ENCODE results near the gene PTPN23. TPM values are rescaled to one million over a fixed set of nuclear protein-coding genes. Genes with fewer than 3 reads are reported as not detected.
"Not testable (repeated sequence)": the region's sequence is repeated elsewhere in the genome, so short reads cannot be mapped to it uniquely, and the experiment has no call there.

The PTPN23 gene
- total RNA-seq, 1 donor from 2014 or later: 53.7 TPM

GRCh38 chr3:47370020-47370419 lies 10.8 kb upstream of the PTPN23 start:
- ATAC-seq; intact Hi-C loops (cut with DNase I); DNase-seq (ENCODE audit: low spot score): not testable (repeated sequence)

DNA sequence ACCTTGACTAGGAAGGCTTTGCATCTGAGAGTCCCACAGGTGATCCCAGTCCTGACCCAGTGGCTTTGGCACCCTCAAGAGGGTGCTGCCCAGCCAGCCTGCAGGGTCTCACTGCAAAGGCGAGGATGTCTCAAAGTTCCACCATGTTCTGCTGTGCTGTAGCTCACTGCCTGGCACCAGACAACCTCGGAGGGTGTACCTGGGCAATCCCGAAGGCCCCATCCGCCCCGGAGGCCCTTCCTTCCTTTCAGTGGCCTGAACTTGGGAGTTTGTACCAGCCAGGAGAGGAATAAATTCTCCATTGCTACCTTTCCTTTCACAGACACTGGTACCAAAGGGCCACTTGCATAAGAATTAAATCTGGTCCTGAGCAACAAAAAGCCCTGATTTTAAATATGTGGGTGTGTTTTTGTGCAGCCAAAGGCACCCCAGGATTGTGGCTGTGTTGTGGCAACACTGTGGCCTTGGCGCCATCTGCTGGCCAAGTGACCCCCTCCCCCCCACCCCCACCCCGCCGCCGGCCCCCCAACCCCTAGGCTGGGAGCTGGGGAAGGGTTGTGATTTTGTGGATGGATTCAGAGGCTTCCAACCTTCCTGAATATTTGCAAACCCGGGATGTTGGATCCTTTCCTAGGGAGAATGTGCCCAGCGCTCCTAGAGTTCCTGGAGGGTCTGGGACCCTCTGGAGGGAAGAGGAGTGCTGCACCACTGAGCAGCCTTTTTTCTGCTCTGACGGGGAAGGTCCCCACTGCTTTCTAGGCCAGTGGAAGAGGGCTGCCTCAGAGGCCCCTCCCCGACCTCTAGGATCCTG lies 9.7 kb upstream of the PTPN23 start:
- peak; percentile 55 for ATAC-seq
- intact Hi-C loops (cut with DNase I): no loop called here
- DNase-seq (ENCODE audit: low spot score): no peak

DNA sequence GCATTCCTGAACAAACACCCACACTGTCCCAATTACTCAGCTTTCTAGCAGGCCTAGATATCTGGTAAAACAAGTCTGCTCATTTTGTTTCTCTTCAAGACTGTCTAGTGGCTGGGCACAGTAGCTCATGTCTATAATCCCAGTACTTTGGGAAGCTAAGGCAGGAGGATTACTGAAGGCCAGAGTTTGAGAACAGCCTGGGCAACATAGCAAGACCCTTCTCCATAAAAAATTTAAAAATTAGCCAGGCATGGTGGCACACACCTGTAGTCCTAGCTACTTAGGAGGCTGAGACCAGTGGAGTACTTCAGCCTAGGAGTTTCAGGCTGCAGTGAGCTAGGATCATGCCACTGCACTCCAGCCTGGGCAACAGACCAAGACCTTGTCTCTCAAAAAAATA lies 6.2 kb upstream of the PTPN23 start:
- DNase-seq (ENCODE audit: low spot score) (no peak), ATAC-seq (no peak)
- intact Hi-C loops (cut with DNase I): no loop called here

DNA sequence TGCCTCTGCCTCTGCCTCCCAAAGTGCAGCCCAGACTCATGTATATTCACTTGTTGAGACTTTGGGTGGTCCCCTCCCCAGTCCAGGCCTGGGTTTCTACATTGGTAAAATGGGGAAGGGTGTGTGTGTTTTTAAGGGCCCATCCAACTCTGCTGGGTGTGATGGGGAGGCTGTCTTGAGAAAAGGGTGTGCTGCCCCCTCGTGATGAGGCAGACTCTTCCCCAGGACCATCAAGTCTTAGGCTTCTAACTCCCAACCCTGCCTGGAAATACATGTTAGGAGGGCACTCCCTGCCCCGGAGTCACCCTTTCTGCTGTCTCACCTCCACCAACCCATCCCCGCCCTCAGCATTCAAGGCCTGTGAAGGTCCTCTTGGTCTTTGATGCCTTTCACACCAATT lies 4.4 kb upstream of the PTPN23 start:
- ATAC-seq (no peak), DNase-seq (ENCODE audit: low spot score) (no peak)
- intact Hi-C loops (cut with DNase I): no loop called here

DNA sequence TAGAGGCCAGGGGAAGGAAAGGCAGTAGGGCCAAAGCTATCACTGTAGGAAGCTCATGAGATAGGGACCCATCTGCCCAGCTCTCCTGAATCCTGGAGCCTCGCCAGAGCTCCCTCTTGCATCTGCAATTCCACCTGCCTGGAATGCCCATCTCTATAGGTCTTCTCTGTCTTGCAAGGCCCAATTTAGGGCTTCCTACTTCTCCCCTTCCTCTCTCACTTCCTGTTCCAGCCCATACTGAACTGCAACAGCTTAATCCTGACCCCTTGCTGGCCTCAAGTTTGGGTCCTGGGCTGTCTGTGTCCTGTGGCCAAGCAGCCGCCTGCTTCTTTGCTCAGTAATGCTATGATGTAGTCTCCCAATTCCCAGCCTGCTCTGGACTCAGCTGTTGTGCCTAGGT lies 3.6 kb upstream of the PTPN23 start:
- no peak for DNase-seq (ENCODE audit: low spot score)
- intact Hi-C loops (cut with DNase I): no loop called here
- ATAC-seq: no peak

GRCh38 chr3:47378869-47379268 lies 2.0 kb upstream of the PTPN23 start:
- ATAC-seq (no peak), DNase-seq (ENCODE audit: low spot score) (no peak)
- intact Hi-C loops (cut with DNase I): no loop called here

- DNase-seq (ENCODE audit: low spot score): no peak
- intact Hi-C loops (cut with DNase I): no loop called here
- ATAC-seq: no peak
These were observed 1.4 kb upstream of the PTPN23 start for GRCh38 chr3:47379411-47379899.

DNA sequence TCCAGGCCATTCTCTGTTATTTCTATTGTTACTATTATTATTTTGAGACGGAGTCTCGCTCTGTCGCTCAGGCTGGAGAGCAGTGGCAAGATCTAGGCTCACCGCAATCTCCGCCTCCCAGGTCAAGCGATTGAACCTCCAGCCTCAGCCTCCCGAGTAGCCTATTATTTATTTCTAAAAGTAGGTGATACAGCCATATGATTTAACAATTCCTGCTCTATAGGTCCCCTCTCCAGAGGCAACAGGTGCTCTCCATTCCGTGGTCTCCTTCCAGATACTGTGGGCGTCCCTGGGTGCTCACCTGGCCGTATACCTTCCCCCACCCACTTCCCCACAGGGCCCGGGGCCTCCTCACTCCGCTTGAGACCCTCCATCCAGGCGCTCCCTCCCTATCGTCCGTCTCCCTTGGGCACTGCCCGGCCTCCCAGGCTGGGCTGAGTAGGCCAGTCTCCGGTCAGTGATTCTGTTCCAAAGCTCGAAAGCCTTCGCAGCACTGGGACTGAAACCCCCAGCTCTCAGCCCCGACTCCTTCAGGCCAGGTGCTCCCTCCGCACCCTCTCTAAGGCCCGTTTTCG lies 708 bp upstream of the PTPN23 start:
- DNase-seq (ENCODE audit: low spot score): no peak
- ATAC-seq: no peak
- intact Hi-C loops (cut with DNase I): no loop called here

DNA sequence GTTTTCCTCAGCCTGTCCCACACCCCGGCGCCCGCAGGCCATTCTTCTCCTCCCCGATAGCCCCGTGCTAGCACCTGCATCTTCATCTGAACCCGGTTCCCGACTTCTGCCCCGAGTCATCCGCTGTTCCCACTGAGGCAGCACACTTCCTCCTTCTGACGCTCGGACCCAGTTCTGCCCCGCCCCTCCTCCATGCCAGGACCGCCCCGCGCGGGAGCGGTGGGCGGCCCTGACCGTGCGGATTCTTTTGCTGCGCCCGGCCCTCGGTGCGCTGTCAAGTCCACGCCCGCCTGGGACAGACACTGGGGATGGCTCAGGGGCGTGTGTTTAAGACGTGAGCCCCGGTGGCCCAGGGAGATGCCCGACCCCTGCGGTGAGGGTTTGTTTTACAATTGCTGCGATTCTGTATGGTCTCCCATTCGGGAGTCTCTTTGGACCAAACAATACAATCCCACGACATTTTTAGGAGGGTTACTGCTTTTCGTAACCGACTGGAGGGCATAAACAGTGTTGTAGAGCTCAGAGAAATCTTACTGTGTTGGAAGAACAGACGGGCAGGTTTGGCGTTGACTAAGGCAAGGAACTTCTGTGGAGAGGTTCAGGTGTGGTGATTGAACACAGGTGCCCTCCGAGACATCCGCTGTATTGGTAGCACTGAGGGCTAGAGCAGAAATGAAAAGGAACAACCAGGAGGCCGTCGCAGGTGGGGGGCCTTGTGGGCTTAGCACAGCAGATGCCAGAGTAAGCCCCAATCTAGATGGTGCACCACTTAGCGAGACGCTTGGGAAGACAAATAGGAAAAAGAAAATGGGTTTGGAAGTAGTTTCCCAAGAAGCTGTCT lies 716 bp downstream of the PTPN23 start:
- DNase-seq (ENCODE audit: low spot score): peak; percentile 91
- peak; percentile 89 for ATAC-seq
- intact Hi-C loops (cut with DNase I): no loop called here

DNA sequence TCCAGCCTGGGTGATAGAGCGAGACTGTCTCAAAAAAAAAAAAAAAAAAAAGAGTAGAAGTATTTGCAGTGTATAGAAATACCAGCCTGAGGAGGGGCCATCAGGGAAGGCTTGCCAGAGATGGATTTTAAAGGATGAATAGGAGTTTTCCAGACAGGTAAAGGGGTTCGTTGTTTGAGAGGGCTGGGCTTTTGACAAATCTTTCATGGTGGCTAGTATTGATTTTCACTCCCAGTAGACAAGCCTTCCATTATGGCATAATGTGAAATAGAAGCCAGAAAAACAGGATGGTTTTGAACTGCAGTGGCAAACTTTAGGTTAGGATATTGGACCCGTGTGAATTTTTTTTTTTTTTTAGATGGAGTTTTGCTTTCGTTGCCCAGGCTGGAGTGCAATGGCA lies 3.6 kb downstream of the PTPN23 start:
- no peak for ATAC-seq
- DNase-seq (ENCODE audit: low spot score): no peak
- intact Hi-C loops (cut with DNase I): no loop called here

- intact Hi-C loops (cut with DNase I): no loop called here
- ATAC-seq (no peak), DNase-seq (ENCODE audit: low spot score) (no peak)
These were observed 4.2 kb downstream of the PTPN23 start for GRCh38 chr3:47385007-47385406.

DNA sequence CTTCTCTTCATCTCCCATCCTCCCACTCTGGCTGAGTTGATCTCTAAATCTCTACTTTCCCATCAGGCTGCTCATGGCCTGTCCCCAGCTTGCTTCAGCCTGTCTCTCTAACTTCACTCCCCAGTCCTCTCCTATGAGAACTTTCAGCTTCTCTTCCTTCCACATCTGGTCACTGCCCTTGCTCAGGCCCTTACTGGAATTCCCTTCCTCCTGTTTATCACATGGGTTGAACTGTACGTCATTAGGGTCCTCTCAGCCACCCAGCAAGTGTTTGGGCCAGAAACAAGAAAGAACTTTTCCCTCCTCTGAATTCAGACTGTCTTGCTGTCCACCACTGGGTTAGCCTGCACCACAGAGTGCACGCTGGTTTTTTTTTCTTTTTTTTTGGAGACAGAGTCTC lies 5.0 kb downstream of the PTPN23 start:
- intact Hi-C loops (cut with DNase I): no loop called here
- DNase-seq (ENCODE audit: low spot score) (no peak), ATAC-seq (no peak)

DNA sequence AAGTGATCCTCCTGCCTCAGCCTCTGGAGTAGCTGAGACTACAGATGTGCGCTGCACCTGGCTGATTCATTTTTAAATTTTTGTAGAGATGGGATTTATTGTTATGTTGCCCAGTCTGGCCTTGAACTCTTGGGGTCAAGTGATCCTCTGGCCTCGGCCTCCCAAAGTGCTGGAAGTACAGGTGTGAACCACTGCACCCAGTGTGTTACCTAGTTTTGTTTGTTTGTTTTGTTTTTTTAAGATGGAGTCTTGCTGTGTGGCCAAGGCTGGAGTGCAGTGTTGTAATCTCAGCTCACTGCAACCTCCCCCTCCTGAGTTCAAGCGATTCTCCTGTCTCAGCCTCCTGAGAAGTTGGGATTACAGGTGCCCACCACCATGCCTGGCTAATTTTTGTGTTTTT lies 12.1 kb downstream of the PTPN23 start:
- DNase-seq (ENCODE audit: low spot score) (no peak), ATAC-seq (no peak)
- intact Hi-C loops (cut with DNase I): no loop called here

- ATAC-seq (peak; percentile 38), DNase-seq (ENCODE audit: low spot score) (no peak)
- intact Hi-C loops (cut with DNase I): no loop called here
These were observed 13.5 kb downstream of the PTPN23 start for GRCh38 chr3:47394140-47394870.

DNA sequence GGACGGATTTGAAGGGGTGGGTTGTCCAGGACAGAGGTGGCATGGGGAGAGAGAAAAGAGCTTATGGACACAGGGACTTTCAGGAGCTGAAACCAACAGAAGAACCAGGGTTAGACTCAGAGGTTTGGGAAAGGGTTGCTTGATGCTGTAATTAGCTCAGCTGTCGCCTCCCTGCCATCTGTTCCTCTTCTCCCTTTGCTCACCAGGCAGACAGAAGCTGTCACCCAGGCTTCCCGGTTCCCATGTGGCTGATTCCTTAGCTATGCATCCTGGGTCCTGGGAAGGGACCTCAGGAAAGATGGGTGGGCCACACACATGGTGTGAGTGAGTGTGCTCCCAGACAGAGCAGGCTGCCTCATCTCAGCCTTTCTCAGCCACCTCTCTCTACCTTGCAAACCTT lies 14.1 kb downstream of the PTPN23 start:
- ATAC-seq: peak; percentile 9
- intact Hi-C loops (cut with DNase I): no loop called here

DNA sequence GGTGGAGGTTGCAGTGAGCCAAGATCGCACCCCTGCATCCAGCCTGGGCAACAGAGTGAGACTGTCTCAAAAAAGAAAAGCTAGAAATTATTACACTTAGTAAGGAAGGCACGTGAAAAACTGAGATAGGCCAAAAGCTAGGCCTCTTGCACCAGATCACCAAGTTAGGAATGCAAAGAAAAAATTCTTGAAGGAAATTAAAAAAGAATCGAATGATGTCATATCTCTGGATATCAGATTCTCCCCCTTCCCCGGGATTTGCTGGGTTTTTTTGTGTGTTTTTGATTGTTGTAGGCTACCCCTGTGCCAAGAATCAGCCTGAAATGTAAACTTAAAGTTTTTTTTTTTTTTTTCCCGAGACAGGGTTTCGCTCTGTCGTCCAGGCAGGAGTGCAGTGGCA lies 17.4 kb downstream of the PTPN23 start:
- ATAC-seq (no peak), DNase-seq (ENCODE audit: low spot score) (no peak)
- intact Hi-C loops (cut with DNase I): no loop called here

More for the DNA sequence above, 14.1 kb downstream of the PTPN23 start:
- DNase-seq (ENCODE audit: low spot score): no peak

- ATAC-seq: no peak
- no peak for DNase-seq (ENCODE audit: low spot score)
- intact Hi-C loops (cut with DNase I): no loop called here
These were observed 18.2 kb downstream of the PTPN23 start for GRCh38 chr3:47399016-47399415.

GRCh38 chr3:47399531-47400270 lies 18.9 kb downstream of the PTPN23 start:
- ATAC-seq (no peak), DNase-seq (ENCODE audit: low spot score) (no peak)
- intact Hi-C loops (cut with DNase I): no loop called here

Measured in sciatic nerve (tissue), 2 donors.